ENCODE measurements around the gene RTF2.
A peak's percentile ranks its signal among the peaks of the same experiment; 100 is the strongest.

RTF2 gene, protein sequence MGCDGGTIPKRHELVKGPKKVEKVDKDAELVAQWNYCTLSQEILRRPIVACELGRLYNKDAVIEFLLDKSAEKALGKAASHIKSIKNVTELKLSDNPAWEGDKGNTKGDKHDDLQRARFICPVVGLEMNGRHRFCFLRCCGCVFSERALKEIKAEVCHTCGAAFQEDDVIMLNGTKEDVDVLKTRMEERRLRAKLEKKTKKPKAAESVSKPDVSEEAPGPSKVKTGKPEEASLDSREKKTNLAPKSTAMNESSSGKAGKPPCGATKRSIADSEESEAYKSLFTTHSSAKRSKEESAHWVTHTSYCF

DNA sequence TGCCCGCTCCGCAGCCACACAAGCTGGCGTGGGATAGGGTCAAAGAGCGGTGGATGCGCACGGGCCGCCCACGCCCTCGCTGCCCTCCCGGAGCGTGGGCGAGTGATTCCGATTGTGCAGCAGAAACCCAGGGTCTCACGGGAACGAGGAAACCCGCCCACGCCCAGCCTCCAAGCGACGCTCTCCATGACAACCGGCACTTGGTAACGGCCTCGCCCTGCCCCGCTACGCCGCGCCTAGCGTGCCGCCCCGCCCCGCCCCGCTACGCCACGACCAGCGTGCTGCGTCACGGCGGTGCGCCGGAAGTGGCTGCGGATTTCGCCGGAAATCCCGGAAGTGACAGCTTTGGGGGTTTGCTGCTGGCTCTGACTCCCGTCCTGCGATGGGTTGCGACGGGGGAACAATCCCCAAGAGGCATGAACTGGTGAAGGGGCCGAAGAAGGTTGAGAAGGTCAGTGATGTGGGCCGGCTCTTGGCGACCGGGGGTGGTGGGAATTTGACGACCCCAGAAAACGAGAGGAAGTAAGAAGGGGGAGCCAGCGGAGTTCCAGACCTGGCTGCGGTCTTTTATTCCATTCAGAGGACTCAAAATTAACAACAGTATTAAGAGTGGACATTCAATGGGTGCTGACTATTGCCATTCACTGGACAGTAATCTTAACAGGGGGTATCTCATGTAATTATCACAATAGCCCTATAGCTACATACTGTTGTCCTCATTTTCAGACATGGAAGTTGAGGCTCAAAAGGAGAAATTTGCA lies at the start of gene RTF2:
Gene RTF2 (plus strand): TSS at position 312 of the 761 bp plus-strand sequence. CDS start 71 bp downstream, at position 383.
- peak; percentile 38 for DNase-seq

DNA sequence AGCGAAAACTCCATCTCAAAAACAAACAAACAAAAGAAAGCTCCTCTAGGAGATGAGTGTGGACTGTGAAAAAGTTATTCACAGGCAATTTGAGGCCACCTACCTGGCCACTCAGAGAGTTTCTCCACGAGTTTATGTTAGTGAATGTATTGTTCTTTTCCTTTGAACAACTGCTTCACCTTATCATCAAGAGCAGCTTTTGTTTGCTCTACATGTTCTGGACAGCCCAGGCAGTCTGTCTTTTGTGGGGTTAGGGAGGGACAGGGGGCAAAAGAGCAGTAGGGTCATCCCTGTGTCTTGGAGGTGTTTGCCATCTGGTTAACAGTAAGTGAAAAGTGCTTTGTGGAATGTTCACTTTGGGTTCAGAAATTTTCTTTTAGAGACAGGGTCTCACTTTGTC lies 48.4 kb upstream of the RTF2 start:
- DNase-seq: no peak

DNA sequence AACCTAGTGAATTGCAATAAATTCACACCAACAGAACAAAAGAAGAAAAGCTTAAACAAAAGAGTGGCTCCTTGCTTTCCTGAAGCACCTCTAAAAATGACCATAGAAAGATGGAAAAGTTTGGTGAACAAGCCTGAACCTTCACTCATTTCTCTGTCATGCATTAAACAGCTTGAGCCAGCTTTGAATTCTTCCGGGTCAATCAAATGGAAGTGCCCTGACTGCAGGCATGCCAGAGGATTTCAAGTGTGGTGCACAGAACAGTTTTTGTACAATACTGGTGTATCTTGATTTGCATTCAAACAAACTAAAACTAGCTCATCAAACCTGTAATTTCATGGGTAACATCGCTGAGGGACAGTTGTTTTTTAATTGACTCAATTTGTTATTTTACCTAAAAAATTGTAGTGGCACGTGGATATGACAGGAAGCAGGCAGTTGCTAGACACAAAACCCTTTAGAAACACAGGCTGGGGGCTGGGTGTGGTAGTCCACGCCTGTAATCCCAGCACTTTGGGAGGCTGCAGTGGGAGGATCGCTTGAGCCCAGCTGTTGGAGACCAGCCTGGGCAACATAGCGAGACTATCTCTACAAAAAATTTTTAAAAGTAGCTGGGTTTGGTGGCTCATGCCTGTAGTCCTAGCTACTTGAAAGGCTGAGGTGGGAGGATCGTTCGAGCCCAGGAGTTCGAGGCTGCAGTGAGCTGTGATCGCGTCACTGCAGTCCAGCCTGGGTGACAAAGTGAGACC lies 47.3 kb upstream of the RTF2 start:
- DNase-seq: no peak

DNA sequence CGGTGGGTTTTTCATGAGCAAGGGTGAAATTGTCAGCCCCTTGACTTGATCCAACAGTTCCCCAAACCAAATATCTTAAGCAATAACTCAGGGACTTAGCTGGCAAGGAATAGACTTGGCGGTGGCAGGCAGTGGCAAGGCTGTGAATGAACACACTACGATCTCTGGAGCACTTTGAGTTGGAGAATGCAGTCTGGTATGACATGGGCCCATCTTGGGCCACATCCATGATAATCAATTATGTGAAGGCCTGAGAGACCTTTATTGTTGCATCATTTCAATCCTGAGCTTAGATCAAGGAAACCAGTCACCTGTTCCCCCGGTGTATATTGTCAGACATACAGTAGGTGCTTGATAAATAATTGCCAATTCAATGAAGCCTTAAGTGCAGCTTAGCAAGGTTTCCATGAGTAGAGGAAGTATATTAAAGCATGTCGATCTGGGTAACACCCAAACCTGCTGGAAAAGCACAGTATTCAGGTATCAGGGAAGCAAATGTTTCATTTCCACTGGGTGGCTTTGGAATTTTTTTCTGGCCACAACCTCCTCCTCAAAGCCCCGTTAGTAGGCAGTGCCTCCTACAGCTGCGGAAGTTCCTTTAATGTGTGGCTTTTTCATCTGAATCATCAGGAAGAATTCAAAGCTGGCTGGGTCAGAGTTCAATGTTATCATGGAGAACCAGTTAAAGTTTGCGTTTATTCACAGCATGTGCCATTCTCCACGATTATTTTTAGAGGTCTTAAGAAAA lies 46.2 kb upstream of the RTF2 start:
- DNase-seq: no peak

DNA sequence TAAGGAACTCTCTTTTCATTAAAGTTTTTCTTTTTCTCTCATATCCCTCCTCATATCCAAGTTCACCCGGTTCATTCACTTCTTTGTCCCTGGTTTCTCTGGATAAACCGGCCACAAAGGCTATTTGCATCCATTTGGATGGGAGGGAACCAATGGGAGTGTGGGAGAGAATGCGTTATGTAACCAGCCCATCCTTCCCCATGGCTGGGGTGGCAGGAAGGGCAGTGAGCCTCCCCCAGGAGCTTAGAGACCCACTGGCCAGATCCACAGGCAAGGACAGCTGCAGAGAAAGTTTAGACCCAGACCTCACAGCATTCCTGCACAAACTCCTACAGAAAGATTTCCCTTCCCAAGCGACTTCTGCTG lies 45.6 kb upstream of the RTF2 start:
- no peak for DNase-seq

DNA sequence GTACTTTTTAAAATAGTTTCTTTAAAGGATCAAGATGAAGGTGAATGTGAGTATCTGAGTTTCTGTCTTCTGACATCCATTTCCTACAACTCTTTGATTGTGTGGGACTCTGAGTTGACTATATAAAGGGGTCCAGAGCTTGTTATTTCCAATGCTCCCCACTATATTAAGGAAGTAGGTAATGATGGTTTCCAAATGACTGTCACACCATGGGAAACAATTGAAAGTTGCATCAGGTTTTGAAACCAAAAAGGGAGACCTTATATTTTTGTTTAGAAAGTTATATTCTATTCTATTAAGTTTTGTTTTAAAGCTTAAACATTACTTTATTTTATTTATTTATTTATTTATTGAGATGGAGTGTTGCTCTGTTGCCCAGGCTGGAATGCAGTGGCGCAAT lies 45.2 kb upstream of the RTF2 start:
- DNase-seq: no peak

DNA sequence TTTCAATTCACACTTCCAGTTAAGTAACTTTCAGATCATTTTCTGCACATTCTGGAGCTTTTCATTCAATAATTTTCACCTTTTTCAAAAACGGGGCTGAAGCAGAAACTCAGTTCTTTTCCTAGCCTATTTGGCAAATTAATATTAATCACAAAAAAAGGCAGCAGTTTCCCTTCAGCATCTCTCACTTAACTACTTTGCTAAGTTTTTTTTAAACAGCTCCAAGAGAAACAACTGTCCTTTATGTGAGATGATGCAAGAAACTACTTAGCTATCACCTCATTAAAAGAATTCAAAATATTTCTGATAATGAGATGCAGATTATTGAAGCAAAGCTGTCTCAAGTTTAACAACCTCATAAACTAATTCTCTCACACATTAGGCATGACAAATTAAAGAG lies 44.5 kb upstream of the RTF2 start:
- DNase-seq: no peak

DNA sequence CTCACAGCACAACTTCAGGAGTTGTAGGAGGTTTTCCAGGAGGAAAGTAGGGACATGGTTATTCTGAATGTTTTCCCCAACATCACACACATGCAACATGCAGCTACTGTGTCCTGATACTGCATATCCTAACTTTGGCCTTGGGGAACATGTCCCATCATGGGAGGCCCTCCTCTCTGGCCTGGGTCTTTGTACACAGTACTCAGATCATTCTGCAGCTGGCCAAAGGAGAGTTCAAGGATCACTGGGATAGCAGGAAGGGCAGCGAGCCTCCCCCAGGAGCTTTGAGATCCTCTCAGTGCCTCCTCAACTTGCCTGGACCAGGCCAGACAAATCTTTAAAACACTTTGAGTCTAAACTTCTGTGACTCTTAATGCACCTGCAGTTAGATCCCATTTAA lies 43.5 kb upstream of the RTF2 start:
- DNase-seq: no peak

DNA sequence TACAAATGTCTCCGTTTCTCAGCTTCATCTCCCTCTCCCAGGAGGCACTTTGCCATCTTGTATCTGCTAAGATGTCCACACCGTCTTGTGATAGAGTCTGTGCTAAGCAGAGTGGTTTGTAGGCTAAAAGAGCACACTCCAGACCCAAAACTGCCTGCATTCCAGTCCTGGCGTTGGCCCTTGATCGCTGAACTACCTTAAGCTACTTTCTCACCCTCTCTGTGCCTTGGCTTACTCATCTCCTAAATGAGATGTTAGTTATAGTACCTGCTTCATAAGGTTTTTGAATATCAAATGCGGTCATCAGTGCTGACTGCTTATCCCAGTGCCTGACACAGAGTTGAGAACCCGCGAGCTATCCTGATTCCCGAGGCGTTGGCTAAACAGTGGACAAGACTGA lies 42.4 kb upstream of the RTF2 start:
- DNase-seq: no peak

DNA sequence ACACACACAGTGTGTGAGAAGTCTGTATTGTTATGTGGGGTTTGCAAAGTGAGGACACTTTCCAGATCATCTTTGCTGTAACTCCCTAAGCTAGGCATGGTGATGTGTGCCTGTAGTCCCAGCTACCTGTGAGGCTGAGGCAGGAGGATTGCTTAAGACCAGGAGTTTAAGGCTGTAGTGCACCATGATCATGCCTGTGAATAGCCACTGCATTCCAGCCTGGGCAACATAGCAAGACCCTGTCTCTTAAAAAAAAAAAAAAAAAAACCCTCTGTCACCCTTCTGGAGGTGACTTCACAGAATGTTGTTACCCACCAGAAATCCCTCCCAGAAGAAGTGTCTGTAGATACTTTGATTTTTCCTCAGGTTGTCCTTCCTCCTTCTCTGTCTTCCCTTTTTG lies 41.5 kb upstream of the RTF2 start:
- DNase-seq: no peak

DNA sequence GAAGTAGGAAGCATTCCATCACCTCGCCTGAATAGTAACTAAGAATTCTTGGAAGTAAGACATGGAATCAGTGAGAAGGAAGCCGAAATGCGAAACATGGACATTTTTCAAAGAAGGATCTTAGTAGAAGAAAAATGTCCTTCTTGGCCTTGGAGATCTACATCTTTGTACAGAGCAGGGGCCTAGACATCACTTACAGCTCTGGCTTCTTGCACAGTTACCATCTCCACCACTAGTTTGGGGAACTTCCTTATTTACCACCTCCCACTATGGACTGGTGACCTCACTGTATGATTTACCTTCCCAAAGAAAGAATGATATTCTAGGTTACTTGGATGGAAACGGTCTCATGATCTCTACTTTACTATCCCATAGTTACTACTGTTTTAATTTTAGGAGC lies 40.6 kb upstream of the RTF2 start:
- no peak for DNase-seq

DNA sequence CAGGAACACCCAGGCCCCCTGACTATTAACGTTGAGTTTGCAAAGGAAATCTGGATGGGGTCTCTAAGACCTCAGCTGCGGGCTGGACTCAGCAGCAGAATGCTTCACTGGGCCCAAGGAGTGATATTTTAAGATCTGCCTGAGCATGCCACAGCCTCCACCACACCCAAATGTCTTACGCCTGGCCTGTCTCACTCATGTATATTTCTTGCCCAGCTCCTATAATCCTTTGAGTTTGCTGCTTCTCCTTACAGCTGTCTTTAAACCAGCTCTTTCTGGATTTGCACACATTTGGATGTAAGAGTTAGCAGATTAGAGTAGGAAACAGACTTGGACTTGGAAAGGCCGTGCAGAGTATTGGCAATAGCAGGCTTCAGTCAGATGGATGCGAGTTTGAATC lies 40.0 kb upstream of the RTF2 start:
- DNase-seq: no peak

DNA sequence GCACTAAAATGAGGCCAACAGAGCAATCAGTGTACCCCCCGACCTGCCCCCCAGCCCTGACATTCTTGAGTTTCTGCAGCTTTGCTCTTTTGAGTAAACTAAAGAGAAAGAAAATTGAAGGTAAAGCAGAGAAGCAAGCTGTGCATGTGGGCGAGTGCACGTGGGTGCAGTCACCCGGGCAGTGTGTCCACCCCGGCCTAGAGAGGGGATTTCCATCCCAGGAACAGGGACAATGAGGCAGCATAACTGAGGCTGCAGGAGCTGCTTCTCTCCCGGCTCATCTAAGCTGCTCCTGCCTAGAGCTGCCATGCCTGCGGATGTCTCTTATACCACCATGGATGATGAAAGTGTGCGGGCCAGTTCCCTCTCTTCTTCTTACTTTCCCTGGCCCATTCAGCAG lies 39.5 kb upstream of the RTF2 start:
- DNase-seq: no peak

DNA sequence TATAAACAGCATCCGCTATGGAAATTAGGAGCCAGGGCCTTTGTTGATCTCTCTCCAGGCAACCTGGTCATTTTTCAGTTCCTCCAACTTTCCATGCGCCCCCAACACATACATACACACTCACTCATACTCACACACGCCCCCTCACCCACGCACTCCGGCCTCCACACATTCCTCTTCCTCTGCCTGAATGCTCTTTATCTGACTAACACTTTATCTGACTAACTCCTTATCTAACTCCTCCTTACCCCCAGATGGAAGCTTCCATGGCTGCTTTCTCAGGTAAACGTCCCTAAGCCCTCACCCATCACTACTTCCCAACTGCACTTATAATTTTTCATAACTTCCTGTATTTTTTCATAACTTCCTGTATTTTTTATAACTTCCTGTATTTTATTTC lies 38.9 kb upstream of the RTF2 start:
- DNase-seq: no peak

DNA sequence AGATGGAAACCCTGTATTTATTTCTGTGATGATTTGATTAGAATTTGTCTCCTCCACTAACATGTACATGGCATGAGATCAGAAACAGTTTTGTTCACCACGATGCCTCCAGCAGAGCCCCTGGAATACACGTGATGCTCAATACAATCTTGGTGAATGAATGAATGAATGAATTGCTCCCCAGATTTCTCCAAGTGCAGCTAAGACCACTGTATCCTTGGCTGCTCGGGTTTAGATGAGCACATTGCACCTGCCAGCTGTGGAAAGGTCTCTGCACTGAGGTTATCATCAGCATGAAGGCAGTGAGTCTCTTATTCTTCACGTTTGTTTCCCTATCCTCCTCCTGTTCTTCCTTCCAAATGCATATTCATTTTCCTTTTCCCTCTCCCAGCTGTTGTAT lies 38.5 kb upstream of the RTF2 start:
- DNase-seq: no peak

DNA sequence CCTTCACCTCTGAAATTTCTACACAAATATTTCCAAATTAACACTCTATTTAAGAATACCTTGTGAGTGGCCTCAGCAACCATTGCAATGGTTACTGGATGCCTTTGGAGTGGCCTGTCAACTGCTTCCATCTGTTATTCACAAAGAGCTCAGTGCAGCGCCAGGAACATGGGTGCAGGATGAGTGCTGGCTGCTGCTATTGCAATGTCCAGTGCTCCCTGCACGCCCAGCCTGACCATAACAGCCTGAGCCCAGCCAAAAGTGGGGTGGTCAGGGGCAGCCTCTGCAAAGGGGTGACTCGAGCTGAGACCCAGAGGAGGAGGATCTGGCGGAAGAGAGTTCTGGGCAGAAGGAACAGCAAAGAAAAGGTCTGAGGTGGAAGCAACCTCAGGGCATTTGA lies 38.0 kb upstream of the RTF2 start:
- DNase-seq: no peak

DNA sequence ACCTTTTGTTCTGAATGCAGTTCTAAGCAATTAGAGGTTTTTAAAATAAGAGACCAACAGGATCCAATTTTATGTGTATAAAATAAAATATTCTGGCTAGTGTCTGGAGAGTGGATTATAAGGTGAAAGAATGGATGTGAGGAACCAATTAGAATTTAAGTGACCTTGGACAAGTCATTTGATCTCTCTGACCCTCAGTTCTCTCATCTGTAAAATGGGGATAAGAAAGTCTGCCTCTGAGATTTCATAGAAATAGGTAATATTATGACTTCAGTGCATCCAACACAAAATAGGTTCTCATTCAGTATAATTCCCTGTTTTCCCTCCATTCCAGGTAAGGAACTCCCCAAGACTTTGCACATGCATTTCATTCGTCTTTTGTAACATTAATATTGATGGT lies 37.5 kb upstream of the RTF2 start:
- no peak for DNase-seq

DNA sequence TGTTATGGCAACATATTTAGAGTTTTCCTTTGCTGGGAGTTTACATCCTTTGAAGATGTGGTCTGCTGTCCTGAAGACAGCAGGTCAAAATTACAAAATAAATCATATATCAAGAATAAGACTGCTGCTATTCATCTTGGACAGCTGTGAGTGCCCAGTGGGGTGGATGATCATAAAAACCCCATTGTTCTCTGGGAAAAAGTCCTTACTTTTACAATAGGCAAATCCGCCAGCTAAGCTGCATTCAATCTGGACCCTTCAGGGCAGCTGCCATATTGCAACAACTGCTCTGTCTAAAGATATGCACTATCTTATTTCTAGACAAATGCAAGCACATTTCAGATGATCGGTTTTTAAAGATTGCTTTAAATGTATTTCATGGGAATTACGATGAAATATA lies 37.0 kb upstream of the RTF2 start:
- DNase-seq: no peak

DNA sequence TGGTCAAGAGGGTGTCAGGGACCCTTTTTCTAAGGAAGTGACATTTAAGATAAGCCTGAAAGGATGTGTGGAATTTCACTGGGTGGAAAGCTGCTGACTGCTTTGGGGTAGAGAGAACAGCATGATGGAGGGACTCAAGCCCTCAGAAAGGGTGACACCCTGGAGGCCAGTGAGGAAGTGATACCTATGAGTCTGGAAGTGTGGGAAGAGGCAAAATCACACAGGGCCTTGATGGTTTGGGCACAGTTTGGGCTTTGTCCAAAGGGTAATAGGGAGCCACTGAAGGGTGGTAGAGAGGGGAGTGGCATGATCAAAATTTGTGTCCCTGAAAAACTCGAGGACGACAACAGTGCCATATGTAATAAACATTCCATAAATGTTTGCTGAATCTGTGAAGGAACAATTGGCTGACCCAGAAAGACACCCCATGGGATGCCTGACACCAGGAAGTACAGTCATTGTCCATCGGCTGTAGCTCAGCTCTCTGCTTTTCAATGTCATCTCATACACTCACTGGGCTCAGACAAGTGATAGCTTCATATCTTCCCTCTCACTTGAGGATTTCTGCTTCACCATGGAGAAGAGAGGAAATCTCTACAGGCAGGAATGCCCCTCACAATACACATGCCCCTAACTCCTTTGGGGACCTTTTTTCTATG lies 35.1 kb upstream of the RTF2 start:
- no peak for DNase-seq

DNA sequence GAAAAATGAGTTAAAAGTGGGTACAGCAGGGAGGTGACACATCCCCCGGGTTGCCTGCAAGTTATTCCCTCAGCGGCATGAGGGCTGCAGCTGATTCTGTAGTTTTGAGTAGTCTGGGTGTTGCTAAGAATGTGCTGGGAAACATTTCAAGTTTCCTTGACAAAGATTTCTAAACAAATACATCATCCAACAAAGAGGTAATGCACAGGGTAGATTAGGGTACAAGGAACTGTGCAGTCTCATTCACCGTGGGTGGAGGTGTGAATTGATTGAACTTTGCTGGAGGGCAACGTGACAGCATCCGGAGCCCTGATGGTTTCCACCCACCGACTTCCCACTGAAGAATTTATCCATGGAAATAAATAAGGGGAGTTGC lies 34.6 kb upstream of the RTF2 start:
- no peak for DNase-seq

DNA sequence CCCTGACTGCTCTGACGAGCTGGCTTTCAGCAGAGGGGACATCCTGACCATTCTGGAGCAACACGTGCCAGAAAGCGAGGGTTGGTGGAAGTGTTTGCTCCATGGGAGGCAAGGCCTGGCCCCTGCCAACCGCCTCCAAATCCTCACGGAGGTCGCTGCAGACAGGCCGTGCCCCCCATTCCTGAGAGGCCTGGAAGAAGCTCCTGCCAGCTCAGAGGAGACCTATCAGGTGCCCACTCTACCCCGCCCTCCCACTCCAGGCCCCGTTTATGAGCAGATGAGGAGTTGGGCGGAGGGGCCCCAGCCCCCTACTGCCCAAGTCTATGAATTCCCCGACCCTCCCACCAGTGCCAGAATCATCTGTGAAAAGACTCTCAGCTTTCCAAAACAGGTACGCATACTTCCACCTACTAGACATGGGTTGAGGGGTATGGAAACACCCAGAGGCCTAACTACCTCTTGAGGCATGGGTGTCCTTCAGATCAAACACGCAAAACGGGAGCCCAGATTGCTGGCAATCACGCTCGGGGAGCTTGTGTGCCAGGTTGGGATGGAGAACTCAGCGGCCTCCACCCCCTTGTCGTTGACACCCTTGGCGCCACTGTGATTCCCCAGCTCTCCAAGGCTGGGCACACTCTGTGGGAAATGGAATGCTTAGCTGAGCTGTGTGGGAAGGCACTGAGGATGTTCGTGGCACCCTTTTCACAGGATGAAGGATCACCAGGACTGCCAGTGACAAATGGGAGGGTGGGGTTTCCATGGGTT lies 31.0 kb upstream of the RTF2 start:
- DNase-seq: no peak

DNA sequence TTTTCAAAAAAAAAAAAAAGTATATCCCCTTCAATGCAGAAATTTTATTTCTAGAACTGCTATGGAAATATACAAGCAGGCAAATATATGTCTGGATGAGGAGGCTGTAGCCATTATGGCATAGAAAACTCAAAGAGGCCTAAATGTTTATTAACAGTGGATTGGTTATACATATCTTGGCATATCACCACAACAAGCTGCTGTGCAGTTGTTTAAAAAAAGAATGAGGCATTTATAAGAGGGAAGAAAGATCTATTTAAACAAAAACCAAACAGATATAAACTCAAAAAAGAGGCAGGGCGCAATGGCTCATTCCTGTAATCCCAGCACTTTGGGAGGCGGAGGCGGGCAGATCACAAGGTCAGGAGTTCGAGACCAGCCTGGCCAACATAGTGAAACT lies 30.1 kb upstream of the RTF2 start:
- DNase-seq: no peak
